Heart left ventricle (tissue), 13 donors: ENCODE measurements around the gene SYT9.

ENCODE experiments used
- POLR2A ChIP-seq, 2 donors: fragments of 450-650 bp; IDR thresholded peaks; one replicate each; pipeline ENCODE4 v1.6.1; 2017; ENCODE audit warnings: antibody characterized with exemption in 2 of 2, mild to moderate bottlenecking in 2 of 2, moderate library complexity in 2 of 2
- TF ChIP-seq, protein P1 (sequence below), 12 donors: fragments of 200-600 bp; sonication (generic) in 4 of 12; IDR thresholded peaks; one replicate each; pipeline versions ENCODE4 v1.5.0 to v1.8.0; 2018 to 2022; ENCODE audit warnings: antibody characterized with exemption in 12 of 12, mild to moderate bottlenecking in 5 of 12
- donor health status: ischemic (EF 13 %, LVEDD 7.1; RV severe dilation, severe dysfunction).
- donor health status: DM: no; HTN: yes; CAD: no.
- donor health status: DM: no; HTN: no; CAD: no.
- donor health status: ischemic (EF 25% LVEDD 6.9; RV normal size, moderate dysfunction).
- donor health status: ischemic (EF 25% LVEDD 5.7; RV mildly dilated, moderate dysfunction).
- donor health status: ischemic (EF 35%, LVEDD 5.7; RV mildly dilated, moderate dysfunction).
- donor health status: nonischemic (EF 11% LVEDD 7.7; RV severe dilation, severe dysfunction).
- donor health status: DM: yes; HTN: yes; CAD: no.
- donor health status: PGD.
- donor health status: ischemic (EF 29% LVEDD 5.4; RV normal size, mild dysfunction).
- donor health status: nonischemic (EF 23%, LVEDD 6.1; RV moderate dilation, normal function).

DNA sequence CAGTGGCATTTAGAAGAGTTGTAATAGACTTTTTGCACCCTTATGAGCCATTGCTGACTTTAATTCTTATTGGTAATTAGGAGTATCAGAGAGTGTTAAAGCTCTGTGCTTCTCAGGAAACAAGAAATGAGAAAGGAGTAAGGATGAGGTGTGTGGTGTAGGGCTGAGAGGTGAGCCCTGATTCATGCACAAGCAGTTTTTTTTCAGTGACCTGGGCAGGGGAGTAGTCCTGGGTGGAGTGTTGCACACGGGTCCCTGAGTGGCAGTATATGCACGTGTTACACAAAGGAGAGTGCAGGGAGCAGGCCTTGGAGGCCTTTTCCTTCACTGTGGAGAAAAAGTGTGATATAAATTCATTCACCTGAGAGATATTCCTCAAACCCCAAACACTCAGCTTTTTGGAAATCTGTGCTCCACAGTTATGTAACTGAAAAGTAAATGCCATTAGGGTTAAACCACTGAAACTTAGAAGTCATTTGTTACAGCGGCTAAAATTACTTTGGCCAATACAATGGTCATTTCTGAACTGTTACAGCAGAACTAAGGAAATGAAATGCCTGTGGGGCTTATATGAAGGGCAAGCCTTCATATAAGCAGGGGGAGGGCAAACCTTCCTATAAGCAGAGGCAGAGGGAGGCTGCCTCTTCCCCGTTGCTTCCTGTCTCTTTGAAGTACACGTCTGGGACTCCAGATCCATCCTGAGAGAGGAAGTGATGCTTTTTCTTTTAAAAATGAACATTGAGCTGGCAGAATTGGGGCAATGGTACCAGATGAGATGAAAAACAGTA lies 171.0 kb downstream of the SYT9 start:
- no peak for TF ChIP-seq POLR2A (IDR thresholded peaks at IDR 0.05)
- TF ChIP-seq, protein P1, sequence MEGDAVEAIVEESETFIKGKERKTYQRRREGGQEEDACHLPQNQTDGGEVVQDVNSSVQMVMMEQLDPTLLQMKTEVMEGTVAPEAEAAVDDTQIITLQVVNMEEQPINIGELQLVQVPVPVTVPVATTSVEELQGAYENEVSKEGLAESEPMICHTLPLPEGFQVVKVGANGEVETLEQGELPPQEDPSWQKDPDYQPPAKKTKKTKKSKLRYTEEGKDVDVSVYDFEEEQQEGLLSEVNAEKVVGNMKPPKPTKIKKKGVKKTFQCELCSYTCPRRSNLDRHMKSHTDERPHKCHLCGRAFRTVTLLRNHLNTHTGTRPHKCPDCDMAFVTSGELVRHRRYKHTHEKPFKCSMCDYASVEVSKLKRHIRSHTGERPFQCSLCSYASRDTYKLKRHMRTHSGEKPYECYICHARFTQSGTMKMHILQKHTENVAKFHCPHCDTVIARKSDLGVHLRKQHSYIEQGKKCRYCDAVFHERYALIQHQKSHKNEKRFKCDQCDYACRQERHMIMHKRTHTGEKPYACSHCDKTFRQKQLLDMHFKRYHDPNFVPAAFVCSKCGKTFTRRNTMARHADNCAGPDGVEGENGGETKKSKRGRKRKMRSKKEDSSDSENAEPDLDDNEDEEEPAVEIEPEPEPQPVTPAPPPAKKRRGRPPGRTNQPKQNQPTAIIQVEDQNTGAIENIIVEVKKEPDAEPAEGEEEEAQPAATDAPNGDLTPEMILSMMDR (IDR thresholded peaks at IDR 0.05): no peak
